H7 (cell line): ENCODE data around the gene GPX8. TPM values are rescaled to one million over a fixed set of nuclear protein-coding genes. Genes with fewer than 3 reads are reported as not detected.

Experiments used
- DNase-seq: peaks from one replicate; pipeline ENCODE4 v3.0.0; 2012
- H3K27me3 ChIP-seq: 2 replicates; pipeline ENCODE4 v1.6.0; 2011; ENCODE audit warnings: mild to moderate bottlenecking, low read length; ENCODE audit not compliant: control insufficient read depth, insufficient read depth
- H3K36me3 ChIP-seq: replicated peaks from 2 replicates; pipeline ENCODE4 v1.5.1; 2011; ENCODE audit warnings: low read length; ENCODE audit not compliant: control insufficient read depth, insufficient read depth
- H3K4me3 ChIP-seq: 2 replicates; pipeline ENCODE4 v1.5.1; 2011; ENCODE audit warnings: low read depth, mild to moderate bottlenecking, control low read depth, low read length, moderate library complexity; ENCODE audit not compliant: insufficient read depth
- total RNA-seq: library from RNA; depleted of rRNA; stranded (reverse); fragments of >200 nt; shearing (Covaris generic); gene quantifications from 2 replicates; pipeline ENCODE4 v1.2.3, GENCODE V29; 2014

GPX8 gene
- total RNA-seq, 1 experiment from 2014 or later, result 41.3 TPM

DNA sequence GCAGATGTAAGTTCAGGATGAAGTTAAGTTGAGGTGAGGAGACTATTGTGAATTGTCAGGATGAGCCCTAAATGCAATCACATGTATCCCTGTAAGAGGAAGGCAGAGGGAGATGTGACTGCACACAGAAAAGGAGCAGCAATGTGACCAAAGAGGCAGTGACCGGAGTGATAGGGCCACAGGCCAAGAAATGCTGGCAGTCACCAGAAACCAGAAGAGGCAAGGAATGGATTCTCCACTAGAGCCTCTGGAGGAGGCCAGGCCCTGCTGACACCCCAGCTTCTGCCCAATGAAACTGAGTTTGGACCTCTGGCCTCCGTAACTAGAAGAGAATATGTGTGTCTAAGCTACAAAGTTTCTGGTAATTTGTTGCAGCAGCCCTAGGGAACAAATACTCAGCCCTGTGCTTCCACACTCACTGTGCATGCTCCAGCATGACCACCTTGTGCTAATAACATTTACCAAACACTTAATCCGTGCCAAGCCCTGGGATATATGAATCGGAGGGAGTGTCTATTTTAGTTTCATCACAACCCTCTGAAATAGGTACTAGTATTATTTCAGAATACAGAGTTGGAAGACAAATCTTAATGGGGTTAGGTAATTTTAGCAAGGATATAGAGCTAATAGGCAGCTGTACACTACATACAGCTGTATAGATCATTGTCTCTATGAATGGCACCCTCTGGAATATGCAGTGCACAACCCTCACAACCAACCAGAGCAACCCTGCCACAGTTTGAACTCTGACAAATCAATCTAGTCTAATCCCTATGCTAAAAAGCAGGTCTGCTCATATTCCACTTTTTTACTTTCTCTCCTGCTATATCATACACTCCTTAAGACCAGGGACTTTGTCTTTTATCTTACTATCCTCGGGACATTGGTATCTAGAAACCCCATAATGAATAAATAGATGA, 7.8 kb upstream of the GPX8 start:
- DNase-seq, result no peak
- no peaks in the 10 kb centered on the region for H3K27me3 ChIP-seq
- H3K36me3 ChIP-seq, result no peaks in the 10 kb centered on the region
- H3K4me3 ChIP-seq, result no peak overlapping the region

DNA sequence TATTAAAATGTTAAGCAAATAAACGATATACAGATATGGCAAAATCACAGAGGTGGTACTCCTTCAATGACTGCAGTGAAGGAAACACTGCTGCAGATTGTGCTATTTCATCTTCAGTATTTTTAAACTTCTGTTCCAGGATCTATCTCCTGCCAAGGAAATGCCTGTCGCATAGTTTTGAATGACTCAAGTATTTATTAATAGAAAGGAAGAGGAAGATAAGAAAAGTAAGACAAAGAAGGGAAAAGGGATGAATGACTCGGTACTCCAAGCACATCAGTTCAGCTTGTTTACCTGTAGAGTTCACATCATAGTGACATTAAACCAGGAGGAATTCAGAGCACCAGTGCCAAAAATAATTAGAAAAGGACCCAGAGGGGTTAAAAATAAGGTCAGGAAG, 5.1 kb upstream of the GPX8 start:
- Histone ChIP-seq H3K36me3 (no peaks in the 10 kb centered on the region), H3K27me3 (no peaks in the 10 kb centered on the region), H3K4me3 (no peak overlapping the region)
- no peak for DNase-seq

DNA sequence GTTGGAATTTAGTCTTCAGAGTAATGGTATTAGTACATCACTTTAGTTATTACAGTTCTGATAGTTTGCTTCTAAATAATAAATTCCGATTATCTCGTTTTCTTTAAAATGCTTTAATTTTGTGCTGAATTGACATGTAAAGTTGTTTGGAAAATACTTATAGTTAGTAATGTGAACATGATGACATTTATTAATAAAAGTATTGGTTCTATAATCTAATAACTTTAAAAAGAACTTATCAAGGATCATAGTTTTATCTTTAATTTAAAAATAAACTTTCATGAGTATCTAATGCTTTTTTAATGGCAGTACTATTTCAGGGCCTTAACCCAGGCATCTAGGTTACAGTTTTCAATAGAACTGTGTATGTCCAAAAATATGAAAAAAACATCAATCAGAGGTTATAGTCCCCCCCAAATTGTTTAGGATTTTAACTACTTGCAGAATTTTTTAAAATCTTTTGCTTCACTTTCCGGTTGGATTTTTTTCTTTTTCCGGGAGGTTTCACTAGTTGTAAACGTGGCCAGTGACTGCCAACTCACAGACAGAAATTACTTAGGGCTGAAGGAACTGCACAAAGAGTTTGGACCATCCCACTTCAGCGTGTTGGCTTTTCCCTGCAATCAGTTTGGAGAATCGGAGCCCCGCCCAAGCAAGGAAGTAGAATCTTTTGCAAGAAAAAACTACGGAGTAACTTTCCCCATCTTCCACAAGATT, 680 bp downstream of the GPX8 start:
- peak overlapping the region; percentile 59 for H3K4me3 ChIP-seq
- H3K27me3 ChIP-seq, result no peaks in the 10 kb centered on the region
- peak; percentile 30 for DNase-seq
- H3K36me3 ChIP-seq, result peaks cover 7% of the 10 kb centered on the region

DNA sequence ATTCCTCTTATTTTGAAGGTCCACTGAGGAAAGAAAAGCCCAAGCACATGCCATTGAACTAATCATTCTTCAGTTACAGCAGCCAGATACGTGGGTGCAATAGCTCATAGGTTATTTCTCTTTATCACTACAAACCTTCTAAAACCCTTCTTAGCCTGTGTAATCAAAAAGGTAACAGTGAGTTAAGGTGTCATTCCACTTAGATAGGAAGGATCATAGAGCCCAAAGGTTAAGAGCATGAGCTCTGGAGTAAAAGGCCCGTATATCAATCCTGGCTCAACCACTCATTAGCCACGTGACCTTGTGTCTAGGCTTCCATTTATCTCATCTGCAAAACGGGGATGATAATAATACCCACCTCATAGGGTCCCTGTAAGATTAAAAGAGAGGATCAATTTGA, 2.7 kb downstream of the GPX8 start:
- peaks cover 7% of the 10 kb centered on the region for H3K36me3 ChIP-seq
- DNase-seq, result no peak
- H3K27me3 ChIP-seq, result no peaks in the 10 kb centered on the region
- H3K4me3 ChIP-seq, result no peak overlapping the region

DNA sequence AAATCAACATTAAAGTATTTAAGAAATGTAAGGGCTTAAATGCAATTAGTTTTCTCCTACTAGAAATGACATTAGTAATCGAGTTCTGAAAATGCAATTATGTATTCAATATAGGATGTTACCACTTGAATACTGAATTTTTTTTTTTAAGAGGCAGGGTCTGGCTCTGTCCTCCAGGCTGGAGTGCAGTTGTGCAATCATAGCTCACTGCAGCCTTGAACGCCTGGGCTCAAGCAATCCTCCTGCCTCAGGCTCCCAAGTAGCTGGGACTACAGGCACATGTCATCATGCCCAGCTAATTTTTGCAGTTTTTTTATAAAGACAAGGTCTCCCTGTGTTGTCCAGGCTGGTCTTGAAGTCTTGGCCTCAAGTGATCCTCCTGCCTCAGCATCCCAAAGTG, 11.5 kb downstream of the GPX8 start:
- Histone ChIP-seq H3K36me3 (no peaks in the 10 kb centered on the region), H3K27me3 (peaks cover 45% of the 10 kb centered on the region), H3K4me3 (no peak overlapping the region)
- no peak for DNase-seq

DNA sequence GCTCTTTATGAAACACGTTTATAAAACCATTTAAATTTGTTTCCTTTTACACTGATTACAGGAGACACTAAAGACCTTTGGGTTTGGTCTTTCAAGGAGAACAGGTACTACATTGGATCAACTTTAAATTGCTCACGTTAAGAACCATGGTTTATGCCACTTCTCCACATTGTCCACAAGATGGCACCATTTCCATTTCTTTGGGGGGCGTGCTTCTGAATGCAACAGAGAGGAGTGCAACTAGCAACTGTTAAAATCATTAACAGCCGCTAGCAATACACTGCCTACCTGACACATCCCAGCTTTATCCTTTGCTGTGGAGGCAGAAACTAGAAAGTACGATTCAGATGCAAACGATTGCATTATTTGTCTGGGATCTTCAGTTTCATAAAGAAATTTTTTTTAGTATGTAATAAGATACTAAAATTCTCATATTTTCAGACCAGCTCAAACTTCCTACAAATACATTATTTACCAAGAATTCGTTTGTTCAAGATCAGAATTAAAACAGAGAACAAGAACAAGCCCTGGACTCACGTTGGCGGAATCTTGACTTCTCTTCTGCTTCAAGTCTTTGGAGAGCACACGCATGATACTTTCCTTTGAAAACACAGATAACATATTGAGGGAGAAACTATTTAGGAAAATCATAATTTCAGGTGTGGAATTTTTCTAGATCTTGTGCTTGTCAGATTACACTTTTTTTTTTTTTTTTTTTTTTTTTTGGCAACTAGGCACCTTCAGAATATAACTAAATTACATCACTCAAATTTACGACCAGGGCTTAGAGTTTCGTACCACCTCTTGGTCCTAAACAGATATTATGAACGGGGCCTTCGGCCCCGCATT, 12.3 kb downstream of the GPX8 start:
- Histone ChIP-seq H3K4me3 (no peak overlapping the region; the same call in 1 of the 2 replicates), H3K27me3 (peaks cover 53% of the 10 kb centered on the region), H3K36me3 (no peaks in the 10 kb centered on the region)
- DNase-seq, result peak; percentile 79

DNA sequence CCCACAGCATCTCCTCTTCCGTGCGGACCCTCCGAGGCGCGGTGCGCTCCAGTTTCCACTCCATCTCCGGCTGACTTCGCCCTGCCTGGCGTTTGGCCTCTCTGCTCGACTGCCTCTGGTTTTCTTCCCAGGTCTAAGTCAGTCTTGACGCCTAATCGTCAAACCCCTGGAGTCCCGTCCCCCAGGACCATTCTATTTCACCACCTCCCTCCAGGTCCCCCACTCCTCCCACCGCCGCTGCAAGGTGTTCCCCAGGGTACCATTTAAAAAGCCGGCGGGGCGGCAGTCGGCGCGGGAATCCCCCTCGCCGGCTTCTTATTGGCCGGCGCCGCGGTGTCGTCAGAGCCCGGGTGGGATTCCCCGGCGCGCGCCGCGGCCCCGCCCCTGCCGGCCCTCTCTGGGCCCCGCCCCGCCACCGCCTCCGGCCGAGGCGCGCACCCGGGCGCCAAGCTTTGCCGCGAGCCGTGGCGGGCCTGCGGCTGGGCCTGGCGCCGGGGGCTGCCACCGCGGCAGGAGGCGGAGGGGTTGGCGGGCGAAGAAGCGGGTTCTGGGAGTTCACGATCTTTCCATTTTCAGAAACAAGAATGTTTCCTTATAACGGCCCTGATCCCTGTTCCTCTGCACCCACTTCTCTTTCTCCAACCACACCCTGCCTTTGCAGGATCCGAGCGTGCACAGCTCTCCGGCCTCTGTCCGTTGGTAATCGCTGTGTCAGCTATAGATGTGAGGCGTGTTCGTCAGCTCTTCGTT, 13.1 kb downstream of the GPX8 start, which contains the start of gene CDC20B:
CDC20B (minus strand) TSS at position 241 of the 750 bp plus-strand sequence; CDS start at position 64, 177 bp downstream.
- H3K4me3 ChIP-seq, result peak within 1 kb of the TSS; percentile 36
- H3K36me3 ChIP-seq, result no peaks in the 10 kb centered on the region
- peak; percentile 98 for DNase-seq
- peaks cover 60% of the 10 kb centered on the region for H3K27me3 ChIP-seq

DNA sequence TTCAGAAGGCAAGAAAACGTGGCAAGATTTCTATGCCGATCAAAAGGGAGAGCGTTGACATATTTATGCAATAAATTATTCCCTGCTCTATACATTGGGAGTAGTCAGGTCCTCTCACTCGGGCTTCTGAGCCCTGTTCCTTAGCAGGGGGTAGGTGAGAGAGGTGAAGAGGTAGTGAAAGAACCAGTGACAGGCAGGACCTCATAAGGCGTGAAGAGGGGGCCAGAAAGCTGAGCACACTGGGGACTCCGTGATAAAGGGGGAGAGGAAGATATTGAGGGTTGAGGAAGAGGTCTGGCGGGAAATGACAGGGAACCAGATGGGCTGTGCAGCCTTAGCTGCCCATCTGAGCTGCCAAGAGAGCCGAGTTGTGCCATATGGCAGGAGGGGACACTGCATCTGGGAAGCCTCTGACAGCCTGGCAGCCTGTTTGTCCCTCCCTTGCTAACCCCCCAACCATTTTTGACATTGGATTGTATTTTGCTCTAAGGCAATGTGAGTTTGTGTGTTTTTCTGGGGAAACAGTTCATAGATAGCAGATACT, 13.8 kb downstream of the GPX8 start:
- H3K36me3 ChIP-seq, result no peaks in the 10 kb centered on the region
- peaks cover 67% of the 10 kb centered on the region for H3K27me3 ChIP-seq
- peak overlapping the region; percentile 36 for H3K4me3 ChIP-seq
- peak; percentile 40 for DNase-seq

DNA sequence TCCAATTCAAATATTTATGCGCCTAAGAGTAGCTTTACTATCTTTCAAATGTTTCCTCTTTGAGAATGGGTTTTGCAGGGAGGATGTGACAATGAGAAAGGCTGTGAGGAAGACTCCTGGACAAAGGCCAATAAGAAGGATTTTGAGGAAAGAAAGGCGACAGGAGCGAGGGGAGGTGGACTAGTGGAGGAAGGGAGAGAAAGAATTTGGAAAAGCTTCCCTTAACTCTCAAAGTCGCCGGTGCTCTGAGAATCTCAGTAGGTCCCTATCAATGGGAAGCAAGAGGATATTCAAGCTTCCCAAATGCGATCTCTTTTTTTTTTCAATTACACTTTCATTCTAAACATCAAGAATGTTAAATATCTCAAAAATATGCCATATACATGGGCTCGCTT, 15.8 kb downstream of the GPX8 start:
- Histone ChIP-seq H3K36me3 (no peaks in the 10 kb centered on the region), H3K4me3 (peak overlapping the region; percentile 34; the same call in 1 of the 2 replicates), H3K27me3 (peaks cover 79% of the 10 kb centered on the region)
- peak; percentile 48 for DNase-seq

DNA sequence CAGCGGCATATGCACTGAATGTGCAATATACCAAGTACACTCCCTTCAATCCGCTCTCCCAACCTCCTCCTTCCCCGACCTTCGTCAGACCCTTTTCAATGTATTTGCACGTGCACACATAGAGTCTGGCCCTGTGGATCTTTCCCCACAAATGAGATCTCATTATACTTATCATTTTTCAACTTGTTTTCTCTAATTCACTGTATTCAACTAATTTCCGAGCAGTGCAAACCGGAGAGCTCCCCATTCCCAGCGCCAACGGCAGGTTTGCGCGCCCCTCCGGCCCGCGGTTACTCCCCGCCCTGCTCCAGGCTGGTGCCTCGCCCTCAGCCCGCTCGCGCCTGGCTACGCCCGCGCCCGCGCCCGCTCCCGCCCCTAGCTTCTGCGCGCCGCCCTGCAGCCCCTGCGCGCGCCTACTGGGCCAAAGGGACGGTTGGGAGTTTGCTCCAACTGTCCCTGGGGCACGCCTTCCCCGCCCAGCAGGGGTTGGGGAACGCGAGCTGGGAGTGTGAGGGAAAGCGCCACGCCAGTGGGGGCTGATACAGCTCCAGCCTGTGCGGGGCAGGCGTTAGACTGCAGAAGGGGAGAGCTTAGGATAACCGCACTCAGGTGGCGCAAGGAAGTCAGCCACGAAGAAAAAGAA, 16.3 kb downstream of the GPX8 start:
- Histone ChIP-seq H3K27me3 (peaks cover 82% of the 10 kb centered on the region), H3K4me3 (peak overlapping the region; percentile 34), H3K36me3 (no peaks in the 10 kb centered on the region)
- peak; percentile 93 for DNase-seq

DNA sequence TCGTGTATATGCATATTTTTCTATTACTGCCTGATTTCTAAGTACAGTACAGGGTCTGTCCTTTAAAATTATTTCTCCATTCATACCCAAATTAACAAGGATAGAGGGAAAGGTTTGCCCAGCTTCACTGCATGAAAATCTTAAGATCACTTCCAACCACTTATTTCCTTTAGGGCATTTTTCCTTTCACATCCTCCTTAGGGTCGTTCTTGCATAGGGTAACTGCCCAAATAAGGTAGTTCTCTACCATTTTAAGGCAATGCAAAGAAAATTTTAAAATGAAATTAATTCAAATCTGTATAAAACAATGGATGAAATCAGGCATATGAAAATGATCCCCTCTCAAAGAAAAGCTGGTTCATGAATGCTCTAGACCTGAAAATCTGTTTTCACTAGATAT, 17.1 kb downstream of the GPX8 start:
- Histone ChIP-seq H3K36me3 (no peaks in the 10 kb centered on the region), H3K4me3 (no peak overlapping the region), H3K27me3 (peaks cover 89% of the 10 kb centered on the region)
- no peak for DNase-seq

DNA sequence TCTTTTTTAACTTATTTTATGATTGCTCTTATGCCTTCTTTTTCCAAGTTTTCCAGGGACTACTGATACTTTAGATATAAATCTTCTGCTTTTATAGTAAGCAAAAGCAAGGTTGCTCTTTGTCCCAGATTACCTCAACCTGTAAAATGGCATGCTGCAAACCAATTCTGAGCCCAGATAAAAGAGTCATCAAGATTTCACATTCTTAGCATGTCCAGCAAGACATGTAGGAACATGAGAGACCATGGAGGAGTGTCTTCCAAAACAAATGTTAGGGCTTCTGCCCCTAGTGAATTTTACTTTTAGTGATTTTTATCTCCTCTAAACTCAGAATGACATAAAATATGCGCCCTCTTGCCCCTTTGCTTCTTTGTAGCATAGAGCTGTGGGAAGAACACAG, 20.0 kb downstream of the GPX8 start:
- Histone ChIP-seq H3K27me3 (peaks cover 76% of the 10 kb centered on the region), H3K36me3 (no peaks in the 10 kb centered on the region)
- no peak for DNase-seq

DNA sequence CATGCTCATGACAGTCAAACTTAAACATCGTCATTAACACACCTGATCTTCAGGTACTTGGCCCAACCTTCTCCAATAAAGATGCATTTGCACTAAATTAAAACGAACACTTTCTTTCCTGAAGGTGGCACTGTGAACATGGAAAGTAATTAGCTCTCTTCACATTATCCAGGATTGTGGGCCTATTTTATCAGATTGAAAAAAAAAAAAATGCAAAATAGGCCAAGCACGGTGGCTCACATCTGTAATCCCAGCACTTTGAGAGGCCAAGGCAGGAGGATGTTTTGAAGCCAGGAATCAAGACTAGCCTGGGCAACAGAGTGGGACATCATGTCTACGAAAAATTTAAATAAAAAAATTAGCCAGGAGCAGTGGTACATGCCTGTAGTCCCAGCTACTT, 27.4 kb downstream of the GPX8 start:
- DNase-seq, result peak; percentile 36
- no peaks in the 10 kb centered on the region for H3K36me3 ChIP-seq
- H3K27me3 ChIP-seq, result peaks cover 36% of the 10 kb centered on the region
- H3K4me3 ChIP-seq, result no peak overlapping the region

More for the DNA sequence above, 20.0 kb downstream of the GPX8 start:
- no peak overlapping the region for H3K4me3 ChIP-seq
